H9 (cell line): Measurements from ENCODE around the gene RBM38. TPM values are rescaled to one million over a fixed set of nuclear protein-coding genes. Genes with fewer than 3 reads are reported as not detected.

Experiments
- DNase-seq: peaks from one replicate; pipeline ENCODE4 v3.0.0-alpha.2; 2017
- H2AFZ ChIP-seq: one replicate; pipeline ENCODE4 v1.6.1; 2013; ENCODE audit warnings: mild to moderate bottlenecking, low read length, control low read depth, moderate library complexity
- H2AK5ac ChIP-seq: 2 replicates; pipeline ENCODE4 v1.6.1; 2013; ENCODE audit warnings: low read length, control low read depth, mixed read lengths; ENCODE audit not compliant: insufficient read length
- H2BK120ac ChIP-seq: one replicate; pipeline ENCODE4 v1.6.1; 2013; ENCODE audit warnings: low read depth, mild to moderate bottlenecking, low read length, control low read depth, inconsistent platforms; ENCODE audit not compliant: poor library complexity, severe bottlenecking
- H2BK12ac ChIP-seq: 2 replicates; pipeline ENCODE4 v1.6.1; 2013; ENCODE audit warnings: low read length, control low read depth, mixed read lengths, low read depth; ENCODE audit not compliant: insufficient read length
- H2BK15ac ChIP-seq: 2 replicates; pipeline ENCODE4 v1.6.1; 2013; ENCODE audit warnings: low read depth, low read length, control low read depth
- H2BK20ac ChIP-seq: one replicate; pipeline ENCODE4 v1.6.1; 2013; ENCODE audit warnings: low read depth, mild to moderate bottlenecking, low read length, control low read depth, inconsistent platforms; ENCODE audit not compliant: poor library complexity, severe bottlenecking
- H2BK5ac ChIP-seq: 2 replicates; pipeline ENCODE4 v1.6.1; 2013; ENCODE audit warnings: low read length, control low read depth, mixed read lengths; ENCODE audit not compliant: insufficient read length
- H3K14ac ChIP-seq: 2 replicates; pipeline ENCODE4 v1.6.1; 2013; ENCODE audit warnings: low read length, control low read depth; ENCODE audit not compliant: insufficient read depth
- H3K18ac ChIP-seq: 2 replicates; pipeline ENCODE4 v1.6.1; 2013; ENCODE audit warnings: low read depth, mild to moderate bottlenecking, mixed read lengths, low read length, control low read depth; ENCODE audit not compliant: insufficient read length
- H3K23ac ChIP-seq: 2 replicates; pipeline ENCODE4 v1.6.1; 2013; ENCODE audit warnings: low read length, control low read depth, mixed read lengths, low read depth; ENCODE audit not compliant: insufficient read length
- H3K23me2 ChIP-seq: 2 replicates; pipeline ENCODE4 v1.6.1; 2013; ENCODE audit warnings: low read depth, mild to moderate bottlenecking, mixed read lengths, low read length, control low read depth; ENCODE audit not compliant: insufficient read length, poor library complexity, severe bottlenecking
- H3K27ac ChIP-seq: 2 replicates; pipeline ENCODE4 v1.5.1; 2013; ENCODE audit warnings: low read length, control low read depth, mixed read lengths, low read depth; ENCODE audit not compliant: insufficient read length
- H3K27me3 ChIP-seq: 2 replicates; pipeline ENCODE4 v1.6.1; 2013; ENCODE audit warnings: low read length, control low read depth, inconsistent platforms; ENCODE audit not compliant: insufficient read depth
- H3K4ac ChIP-seq: 2 replicates; pipeline ENCODE4 v1.6.1; 2013; ENCODE audit warnings: low read depth, mild to moderate bottlenecking, control low read depth, inconsistent platforms, low read length, moderate library complexity
- H3K4me1 ChIP-seq: 2 replicates; pipeline ENCODE4 v1.6.1; 2013; ENCODE audit warnings: low read length, control low read depth, inconsistent platforms; ENCODE audit not compliant: insufficient read depth
- H3K4me2 ChIP-seq: 2 replicates; pipeline ENCODE4 v1.6.1; 2013; ENCODE audit warnings: low read length, control low read depth, mixed read lengths; ENCODE audit not compliant: insufficient read length, insufficient read depth
- H3K56ac ChIP-seq: 2 replicates; pipeline ENCODE4 v1.6.1; 2013; ENCODE audit warnings: low read depth, mild to moderate bottlenecking, mixed read lengths, low read length, control low read depth; ENCODE audit not compliant: insufficient read length
- H3K79me1 ChIP-seq: 2 replicates; pipeline ENCODE4 v1.6.1; 2013; ENCODE audit warnings: low read depth, mild to moderate bottlenecking, moderate library complexity, low read length, control low read depth, inconsistent platforms; ENCODE audit not compliant: insufficient read depth, poor library complexity, severe bottlenecking
- H3K79me2 ChIP-seq: 2 replicates; pipeline ENCODE4 v1.6.1; 2013; ENCODE audit warnings: low read length, control low read depth, inconsistent platforms; ENCODE audit not compliant: insufficient read depth
- H3K9ac ChIP-seq: 2 replicates; pipeline ENCODE4 v1.6.1; 2013; ENCODE audit warnings: low read length, control low read depth, mixed read lengths; ENCODE audit not compliant: insufficient read length; ENCODE audit errors: extremely low read depth
- H3K9me3 ChIP-seq: one replicate; pipeline ENCODE4 v1.6.1; 2013; ENCODE audit warnings: low read depth, low read length, inconsistent platforms; ENCODE audit not compliant: control insufficient read depth
- H3T11ph ChIP-seq: one replicate; pipeline ENCODE4 v1.6.1; 2013; ENCODE audit warnings: mild to moderate bottlenecking, low read length, control low read depth, inconsistent platforms
- H4K20me1 ChIP-seq: one replicate; pipeline ENCODE4 v1.6.1; 2013; ENCODE audit not compliant: control insufficient read depth, insufficient read length, insufficient read depth
- H4K5ac ChIP-seq: 2 replicates; pipeline ENCODE4 v1.6.1; 2013; ENCODE audit warnings: low read depth, mild to moderate bottlenecking, mixed read lengths, low read length, control low read depth; ENCODE audit not compliant: insufficient read length
- H4K8ac ChIP-seq: replicated peaks from 2 replicates; pipeline ENCODE4 v1.6.1; 2013; ENCODE audit warnings: low read length, control low read depth, mixed read lengths, low read depth; ENCODE audit not compliant: insufficient read length
- H4K91ac ChIP-seq: 2 replicates; pipeline ENCODE4 v1.6.1; 2013; ENCODE audit warnings: low read depth, mild to moderate bottlenecking, moderate library complexity, mixed read lengths, low read length, control low read depth; ENCODE audit not compliant: insufficient read length
- H3K27ac Mint-ChIP-seq, 3 experiments: 2 replicates in 2 of 3; 3 replicates in 1 of 3; pipeline ENCODE4 v1.8.0; 2020 to 2021; ENCODE audit warnings: mixed read lengths in 3 of 3, mild to moderate bottlenecking in 1 of 3, moderate library complexity in 1 of 3
- H3K27me3 Mint-ChIP-seq: 2 replicates; pipeline ENCODE4 v1.8.0; 2021; ENCODE audit warnings: low read depth, mild to moderate bottlenecking, moderate library complexity, mixed read lengths
- H3K36me3 Mint-ChIP-seq, 3 experiments: 2 replicates in 2 of 3; 3 replicates in 1 of 3; pipeline ENCODE4 v1.8.0; 2020 to 2021; ENCODE audit warnings: low read depth in 3 of 3, mixed read lengths in 3 of 3; ENCODE audit not compliant: insufficient read depth in 1 of 3
- H3K4me1 Mint-ChIP-seq, 2 experiments: 2 replicates each; pipeline ENCODE4 v1.8.0; 2020; ENCODE audit warnings: mixed read lengths in 2 of 2
- H3K4me3 Mint-ChIP-seq, 2 experiments: 2 replicates in 1 of 2; 3 replicates in 1 of 2; pipeline ENCODE4 v1.8.0; 2020 to 2021; ENCODE audit warnings: mild to moderate bottlenecking in 2 of 2, mixed read lengths in 2 of 2, moderate library complexity in 1 of 2
- H3K9me3 Mint-ChIP-seq, 2 experiments: 2 replicates in 1 of 2; 3 replicates in 1 of 2; pipeline ENCODE4 v1.8.0; 2020; ENCODE audit warnings: mild to moderate bottlenecking in 2 of 2, mixed read lengths in 2 of 2, moderate library complexity in 1 of 2
- WGBS: extraction: QIAGEN DNeasy Blood & Tissue Kit; methylation state at CpG from one replicate; pipeline ENCODE4 v1.1.7; 2013; ENCODE audit warnings: missing lambda C conversion rate, low lambda C conversion rate, mixed read lengths; ENCODE audit not compliant: insufficient read length; ENCODE audit errors: extremely low coverage; 5-methylcytosine and 5-hydroxymethylcytosine counted together
- total RNA-seq: library from RNA; stranded (reverse); gene quantifications from 2 replicates; pipeline ENCODE4 v1.2.1, GENCODE V29; 2021
- TF ChIP-seq, protein P1 (sequence below): fragments of 200-600 bp; sonication (generic); conservative IDR thresholded peaks from 3 replicates; pipeline ENCODE4 v1.8.0; 2021; ENCODE audit warnings: antibody characterized with exemption, mild to moderate bottlenecking

The RBM38 gene
- total RNA-seq, 1 experiment from 2014 or later, result 66.8 TPM

DNA sequence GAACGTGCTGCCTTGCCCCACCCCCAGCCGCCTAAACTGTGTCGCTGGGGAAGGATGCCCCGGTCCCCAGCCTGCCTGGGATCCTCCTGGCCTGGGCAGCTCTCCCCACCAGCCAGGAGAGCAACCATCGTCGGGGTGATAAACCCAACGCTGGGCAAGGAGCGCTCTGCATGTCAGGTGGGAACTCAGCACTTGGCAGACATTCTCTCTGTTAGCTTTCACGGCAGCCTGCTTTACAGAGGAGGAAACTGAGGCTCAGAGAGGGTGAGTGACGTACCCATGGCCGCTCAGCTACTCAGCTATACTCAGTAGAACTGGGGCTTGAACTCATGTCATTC lies 37.9 kb downstream of the RBM38 start:
- Histone ChIP-seq H3K23me2 (no peaks in the 10 kb centered on the region), H4K20me1 (no peaks in the 10 kb centered on the region), H2BK12ac (no peak overlapping the region), H2AK5ac (no peak overlapping the region), H2BK20ac (no peak overlapping the region), H3K4ac (no peak overlapping the region), H3T11ph (no peak overlapping the region), H3K23ac (no peak overlapping the region), H3K79me2 (no peaks in the 10 kb centered on the region), H3K27me3 (no peaks in the 10 kb centered on the region), H4K8ac (no peak overlapping the region), H2BK5ac (no peak overlapping the region), H3K4me2 (no peak overlapping the region), H3K18ac (no peak overlapping the region), H3K56ac (no peak overlapping the region), H3K9ac (no peak overlapping the region), H3K14ac (no peak overlapping the region), H3K79me1 (no peaks in the 10 kb centered on the region), H2BK15ac (no peak overlapping the region), H3K27ac (no peak overlapping the region), H4K5ac (no peak overlapping the region), H3K4me1 (no peaks in the 10 kb centered on the region), H4K91ac (no peak overlapping the region), H2BK120ac (no peak overlapping the region), H2AFZ (no peak overlapping the region), H3K9me3 (no peaks in the 10 kb centered on the region)
- Mint-ChIP-seq H3K36me3 (no peaks in the 10 kb centered on the region), H3K27me3 (peaks cover 2% of the 10 kb centered on the region; the same call in 1 of the 2 replicates), H3K4me3 (no peak overlapping the region), H3K9me3 (no peaks in the 10 kb centered on the region; a peak in 1 of 5 replicates), H3K27ac (no peak overlapping the region), H3K4me1 (peaks cover 15 to 29% of the 10 kb centered on the region in 2 experiments)
- TF ChIP-seq, protein P1, sequence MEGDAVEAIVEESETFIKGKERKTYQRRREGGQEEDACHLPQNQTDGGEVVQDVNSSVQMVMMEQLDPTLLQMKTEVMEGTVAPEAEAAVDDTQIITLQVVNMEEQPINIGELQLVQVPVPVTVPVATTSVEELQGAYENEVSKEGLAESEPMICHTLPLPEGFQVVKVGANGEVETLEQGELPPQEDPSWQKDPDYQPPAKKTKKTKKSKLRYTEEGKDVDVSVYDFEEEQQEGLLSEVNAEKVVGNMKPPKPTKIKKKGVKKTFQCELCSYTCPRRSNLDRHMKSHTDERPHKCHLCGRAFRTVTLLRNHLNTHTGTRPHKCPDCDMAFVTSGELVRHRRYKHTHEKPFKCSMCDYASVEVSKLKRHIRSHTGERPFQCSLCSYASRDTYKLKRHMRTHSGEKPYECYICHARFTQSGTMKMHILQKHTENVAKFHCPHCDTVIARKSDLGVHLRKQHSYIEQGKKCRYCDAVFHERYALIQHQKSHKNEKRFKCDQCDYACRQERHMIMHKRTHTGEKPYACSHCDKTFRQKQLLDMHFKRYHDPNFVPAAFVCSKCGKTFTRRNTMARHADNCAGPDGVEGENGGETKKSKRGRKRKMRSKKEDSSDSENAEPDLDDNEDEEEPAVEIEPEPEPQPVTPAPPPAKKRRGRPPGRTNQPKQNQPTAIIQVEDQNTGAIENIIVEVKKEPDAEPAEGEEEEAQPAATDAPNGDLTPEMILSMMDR, result no peak
- no CpG with 5 or more reads among the region's 11 CpGs for WGBS
- DNase-seq, result no peak
